Hepatocyte (in vitro differentiated cells): ENCODE results near the gene ACADM. TPM values are rescaled to one million over a fixed set of nuclear protein-coding genes. Genes with fewer than 3 reads are reported as not detected.
"Not testable (repeated sequence)": the region's sequence is repeated elsewhere in the genome, so short reads cannot be mapped to it uniquely, and the experiment has no call there.

Experiments used
- DNase-seq: peaks from one replicate; pipeline ENCODE4 v3.0.0-alpha.2; 2016; ENCODE audit warnings: low spot score
- H2AFZ ChIP-seq: fragments of 200-600 bp; sonication (generic); 2 replicates; pipeline ENCODE4 v1.6.0; 2016; ENCODE audit warnings: antibody characterized with exemption, mild to moderate bottlenecking
- H3K27ac ChIP-seq: fragments of 200-600 bp; sonication (generic); 2 replicates; pipeline ENCODE4 v1.5.1; 2016; ENCODE audit warnings: mild to moderate bottlenecking
- H3K27me3 ChIP-seq: fragments of 200-600 bp; sonication (generic); 2 replicates; pipeline ENCODE4 v1.6.1; 2016
- H3K36me3 ChIP-seq: fragments of 200-600 bp; sonication (generic); replicated peaks from 2 replicates; pipeline ENCODE4 v1.5.1; 2016; ENCODE audit warnings: low read depth; ENCODE audit not compliant: insufficient read depth
- H3K4me1 ChIP-seq: fragments of 200-600 bp; sonication (generic); 2 replicates; pipeline ENCODE4 v1.5.1; 2016; ENCODE audit warnings: mild to moderate bottlenecking, moderate library complexity; ENCODE audit not compliant: insufficient read depth
- H3K4me2 ChIP-seq: fragments of 200-600 bp; sonication (generic); 2 replicates; pipeline ENCODE4 v1.6.0; 2016
- H3K4me3 ChIP-seq: fragments of 200-600 bp; sonication (generic); 2 replicates; pipeline ENCODE4 v1.5.1; 2016; ENCODE audit warnings: mild to moderate bottlenecking
- H3K79me2 ChIP-seq: fragments of 200-600 bp; sonication (generic); 2 replicates; pipeline ENCODE4 v1.6.0; 2017; ENCODE audit warnings: mild to moderate bottlenecking
- H3K9me2 ChIP-seq: fragments of 200-600 bp; sonication (generic); replicated peaks from 2 replicates; pipeline ENCODE4 v1.6.0; 2017; ENCODE audit warnings: mild to moderate bottlenecking; ENCODE audit not compliant: insufficient read depth
- H3K9me3 ChIP-seq: fragments of 200-600 bp; sonication (generic); 2 replicates; pipeline ENCODE4 v1.5.1; 2016; ENCODE audit warnings: low read depth, mild to moderate bottlenecking
- H4K20me1 ChIP-seq: fragments of 200-600 bp; sonication (generic); 2 replicates; pipeline ENCODE4 v1.6.0; 2016; ENCODE audit warnings: mild to moderate bottlenecking; ENCODE audit not compliant: insufficient read depth, poor library complexity, severe bottlenecking
- CTCF ChIP-seq: fragments of 200-600 bp; sonication (generic); IDR thresholded peaks from 2 replicates; pipeline ENCODE4 v1.5.1; 2016; ENCODE audit warnings: antibody characterized with exemption, mild to moderate bottlenecking; ENCODE audit not compliant: poor library complexity
- EZH2 ChIP-seq: fragments of 200-600 bp; sonication (generic); IDR thresholded peaks from 2 replicates; pipeline ENCODE4 v1.6.1; 2016; ENCODE audit warnings: antibody characterized with exemption, mild to moderate bottlenecking, borderline replicate concordance
- EZH2phosphoT487 ChIP-seq: fragments of 200-600 bp; sonication (generic); IDR thresholded peaks from one replicate; pipeline ENCODE4 v1.6.1; 2018; ENCODE audit warnings: antibody characterized with exemption, mild to moderate bottlenecking, low read depth, moderate library complexity; ENCODE audit not compliant: unreplicated experiment, severe bottlenecking
- WGBS: methylation state at CpG from one replicate; pipeline ENCODE4 v1.1.6; 2016; ENCODE audit warnings: low lambda C conversion rate; ENCODE audit errors: missing lambda C conversion rate; 5-methylcytosine and 5-hydroxymethylcytosine counted together
- polyA plus RNA-seq: library from polyadenylated mRNA; unstranded; fragments of >200 nt; fragmentation: Nextera tagmentation; extraction: Ambion mirVana; gene quantifications from 2 replicates; pipeline ENCODE4 v1.2.1, GENCODE V29; 2016
- total RNA-seq: library from RNA; depleted of rRNA; stranded (reverse); fragments of >200 nt; gene quantifications from 2 replicates; pipeline ENCODE4 v1.2.3, GENCODE V29; 2014

Gene ACADM
- total and polyA plus RNA-seq, 2 experiments from 2014 or later: 57.6 to 88.5 TPM

GRCh38 chr1:75736016-75736415 lies 11.5 kb downstream of the ACADM start:
- peaks cover 9% of the 10 kb centered on the region for H3K79me2 ChIP-seq
- 43% methylated on average over 1 of the region's 1 CpG for WGBS
- no peak for DNase-seq
- no peaks in the 10 kb centered on the region for H4K20me1 ChIP-seq
- no peaks in the 10 kb centered on the region for H3K36me3 ChIP-seq
- H3K4me3 ChIP-seq: no peak overlapping the region
- no peak overlapping the region for H3K27ac ChIP-seq
- no peak overlapping the region for H3K4me2 ChIP-seq
- H3K9me2 ChIP-seq: no peaks in the 10 kb centered on the region
- no peaks in the 10 kb centered on the region for H3K9me3 ChIP-seq
- TF ChIP-seq CTCF (no peak), EZH2 (no peak), EZH2phosphoT487 (no peak)
- no peaks in the 10 kb centered on the region for H3K4me1 ChIP-seq
- H3K27me3 ChIP-seq: no peaks in the 10 kb centered on the region
- no peak overlapping the region for H2AFZ ChIP-seq

GRCh38 chr1:75742047-75742625 lies 17.6 kb downstream of the ACADM start:
- Histone ChIP-seq H2AFZ (no peak overlapping the region), H3K9me2 (no peaks in the 10 kb centered on the region), H3K79me2 (no peaks in the 10 kb centered on the region), H4K20me1 (no peaks in the 10 kb centered on the region), H3K9me3 (no peaks in the 10 kb centered on the region), H3K4me1 (no peaks in the 10 kb centered on the region), H3K36me3 (no peaks in the 10 kb centered on the region), H3K4me3 (no peak overlapping the region), H3K4me2 (no peak overlapping the region), H3K27me3 (no peaks in the 10 kb centered on the region), H3K27ac (no peak overlapping the region)
- TF ChIP-seq EZH2: no peak
- TF ChIP-seq CTCF: no peak
- TF ChIP-seq EZH2phosphoT487: no peak
- 81% methylated on average over 6 of the region's 6 CpGs for WGBS
- DNase-seq: no peak

- H4K20me1 ChIP-seq: no peaks in the 10 kb centered on the region
- H2AFZ ChIP-seq: no peak overlapping the region
- no peak for TF ChIP-seq EZH2phosphoT487
- TF ChIP-seq EZH2: no peak
Measured at GRCh38 chr1:75745276-75745675, 20.8 kb downstream of the ACADM start.

GRCh38 chr1:75757210-75757609 lies 32.7 kb downstream of the ACADM start:
- not testable (repeated sequence) for H3K4me2 ChIP-seq, H3K36me3 ChIP-seq, H3K79me2 ChIP-seq, H4K20me1 ChIP-seq, H3K4me1 ChIP-seq, DNase-seq, H3K9me2 ChIP-seq, H3K27ac ChIP-seq, H3K9me3 ChIP-seq, H3K4me3 ChIP-seq, H2AFZ ChIP-seq, H3K27me3 ChIP-seq

More at GRCh38 chr1:75745276-75745675, 20.8 kb downstream of the ACADM start:
- Histone ChIP-seq H3K27ac (no peak overlapping the region), H3K36me3 (no peaks in the 10 kb centered on the region), H3K9me3 (no peaks in the 10 kb centered on the region), H3K4me2 (no peak overlapping the region), H3K79me2 (no peaks in the 10 kb centered on the region), H3K4me3 (no peak overlapping the region), H3K9me2 (no peaks in the 10 kb centered on the region), H3K27me3 (no peaks in the 10 kb centered on the region), H3K4me1 (no peaks in the 10 kb centered on the region)
- no peak for DNase-seq
- 83% methylated on average over 4 of the region's 4 CpGs for WGBS

GRCh38 chr1:75758543-75758942 lies 34.0 kb downstream of the ACADM start:
- H4K20me1 ChIP-seq, H3K27me3 ChIP-seq, H3K27ac ChIP-seq, H3K4me2 ChIP-seq, H3K9me3 ChIP-seq, DNase-seq, H3K4me3 ChIP-seq, H2AFZ ChIP-seq, H3K9me2 ChIP-seq, H3K79me2 ChIP-seq, H3K4me1 ChIP-seq, H3K36me3 ChIP-seq: not testable (repeated sequence)
- whole genome bisulfite sequencing: 97% methylated on average over 4 of the region's 4 CpGs
